PFSK-1 (cell line): ENCODE results near the gene ESYT2.

Experiments used
- FOXP2 ChIP-seq: optimal IDR thresholded peaks from 2 replicates; pipeline ENCODE3; 2011; ENCODE audit warnings: borderline replicate concordance, control low read depth, inconsistent platforms; ENCODE audit not compliant: insufficient read depth; ENCODE audit errors: extremely low read length, extremely low read depth
- POLR2AphosphoS5 ChIP-seq: IDR thresholded peaks from 2 replicates; pipeline ENCODE4 v1.6.1; 2012; ENCODE audit warnings: low read depth, mild to moderate bottlenecking, control low read depth, low read length, moderate library complexity
- TF ChIP-seq, protein P1 (sequence below), 2 experiments: IDR thresholded peaks; 2 replicates each; pipeline versions ENCODE4 v1.6.1 to v1.8.0; 2011 to 2012; ENCODE audit warnings: low read depth in 2 of 2, low read length in 2 of 2, control low read depth in 1 of 2, inconsistent platforms in 1 of 2, mild to moderate bottlenecking in 1 of 2, moderate library complexity in 1 of 2; ENCODE audit not compliant: insufficient read depth in 1 of 2

DNA sequence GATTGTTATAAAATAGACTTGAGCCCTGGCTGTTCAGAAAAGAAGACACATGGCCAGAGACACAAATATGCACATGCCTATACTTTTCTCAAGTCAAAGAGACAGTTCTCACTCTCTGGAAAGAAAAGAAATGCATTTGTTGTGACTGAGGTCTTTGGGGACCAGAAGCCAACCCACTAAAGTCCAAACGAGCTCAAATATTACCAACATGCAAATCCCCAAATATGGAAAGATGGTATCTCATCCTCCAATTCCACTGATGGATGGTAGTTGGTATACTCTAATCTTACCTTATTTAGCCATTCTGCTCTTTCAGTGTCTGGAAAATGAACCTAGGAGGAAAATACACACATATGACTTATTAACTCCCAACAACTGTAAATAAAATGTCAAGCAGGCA, 30.6 kb downstream of the ESYT2 start:
- no peak for TF ChIP-seq POLR2AphosphoS5
- TF ChIP-seq, protein P1, sequence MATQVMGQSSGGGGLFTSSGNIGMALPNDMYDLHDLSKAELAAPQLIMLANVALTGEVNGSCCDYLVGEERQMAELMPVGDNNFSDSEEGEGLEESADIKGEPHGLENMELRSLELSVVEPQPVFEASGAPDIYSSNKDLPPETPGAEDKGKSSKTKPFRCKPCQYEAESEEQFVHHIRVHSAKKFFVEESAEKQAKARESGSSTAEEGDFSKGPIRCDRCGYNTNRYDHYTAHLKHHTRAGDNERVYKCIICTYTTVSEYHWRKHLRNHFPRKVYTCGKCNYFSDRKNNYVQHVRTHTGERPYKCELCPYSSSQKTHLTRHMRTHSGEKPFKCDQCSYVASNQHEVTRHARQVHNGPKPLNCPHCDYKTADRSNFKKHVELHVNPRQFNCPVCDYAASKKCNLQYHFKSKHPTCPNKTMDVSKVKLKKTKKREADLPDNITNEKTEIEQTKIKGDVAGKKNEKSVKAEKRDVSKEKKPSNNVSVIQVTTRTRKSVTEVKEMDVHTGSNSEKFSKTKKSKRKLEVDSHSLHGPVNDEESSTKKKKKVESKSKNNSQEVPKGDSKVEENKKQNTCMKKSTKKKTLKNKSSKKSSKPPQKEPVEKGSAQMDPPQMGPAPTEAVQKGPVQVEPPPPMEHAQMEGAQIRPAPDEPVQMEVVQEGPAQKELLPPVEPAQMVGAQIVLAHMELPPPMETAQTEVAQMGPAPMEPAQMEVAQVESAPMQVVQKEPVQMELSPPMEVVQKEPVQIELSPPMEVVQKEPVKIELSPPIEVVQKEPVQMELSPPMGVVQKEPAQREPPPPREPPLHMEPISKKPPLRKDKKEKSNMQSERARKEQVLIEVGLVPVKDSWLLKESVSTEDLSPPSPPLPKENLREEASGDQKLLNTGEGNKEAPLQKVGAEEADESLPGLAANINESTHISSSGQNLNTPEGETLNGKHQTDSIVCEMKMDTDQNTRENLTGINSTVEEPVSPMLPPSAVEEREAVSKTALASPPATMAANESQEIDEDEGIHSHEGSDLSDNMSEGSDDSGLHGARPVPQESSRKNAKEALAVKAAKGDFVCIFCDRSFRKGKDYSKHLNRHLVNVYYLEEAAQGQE (IDR thresholded peaks at IDR 0.05; ENCODE audit: insufficient read depth in 1 of 2, low read depth in 2 of 2, low read length in 2 of 2) = no peak
- TF ChIP-seq FOXP2 = no peak
